Measurements from ENCODE around the gene PLCB1.

GRCh38 chr20:8208226-8208625 lies 76.2 kb downstream of the PLCB1 start:
- no peak for TF ChIP-seq ETS1 (IDR thresholded peaks at IDR 0.05)
- TF ChIP-seq, protein P1, sequence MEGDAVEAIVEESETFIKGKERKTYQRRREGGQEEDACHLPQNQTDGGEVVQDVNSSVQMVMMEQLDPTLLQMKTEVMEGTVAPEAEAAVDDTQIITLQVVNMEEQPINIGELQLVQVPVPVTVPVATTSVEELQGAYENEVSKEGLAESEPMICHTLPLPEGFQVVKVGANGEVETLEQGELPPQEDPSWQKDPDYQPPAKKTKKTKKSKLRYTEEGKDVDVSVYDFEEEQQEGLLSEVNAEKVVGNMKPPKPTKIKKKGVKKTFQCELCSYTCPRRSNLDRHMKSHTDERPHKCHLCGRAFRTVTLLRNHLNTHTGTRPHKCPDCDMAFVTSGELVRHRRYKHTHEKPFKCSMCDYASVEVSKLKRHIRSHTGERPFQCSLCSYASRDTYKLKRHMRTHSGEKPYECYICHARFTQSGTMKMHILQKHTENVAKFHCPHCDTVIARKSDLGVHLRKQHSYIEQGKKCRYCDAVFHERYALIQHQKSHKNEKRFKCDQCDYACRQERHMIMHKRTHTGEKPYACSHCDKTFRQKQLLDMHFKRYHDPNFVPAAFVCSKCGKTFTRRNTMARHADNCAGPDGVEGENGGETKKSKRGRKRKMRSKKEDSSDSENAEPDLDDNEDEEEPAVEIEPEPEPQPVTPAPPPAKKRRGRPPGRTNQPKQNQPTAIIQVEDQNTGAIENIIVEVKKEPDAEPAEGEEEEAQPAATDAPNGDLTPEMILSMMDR (conservative IDR thresholded peaks at IDR 0.05; ENCODE audit: low read depth in 2 of 2): no peak
- TF ChIP-seq POLR2AphosphoS5 (IDR thresholded peaks at IDR 0.05; ENCODE audit: low read depth): no peak
- TF ChIP-seq EZH2 (IDR thresholded peaks at IDR 0.05; ENCODE audit: low read depth, unreplicated experiment): no peak
- TF ChIP-seq NANOG (IDR thresholded peaks at IDR 0.05; ENCODE audit: borderline replicate concordance): no peak
